B cell (primary cell): ENCODE data around the gene SLC39A8. TPM values are rescaled to one million over a fixed set of nuclear protein-coding genes. Genes with fewer than 3 reads are reported as not detected.

Experiments
- ATAC-seq: fragments of 200-7000 bp; cut with Tn5 transposase; one replicate; pipeline ENCODE4 v1.10.0; 2021; ENCODE audit warnings: low read depth, mild to moderate bottlenecking, moderate number of reproducible peaks, moderate library complexity
- CTCF ChIA-PET: fragments of 350-600 bp; sonication (Branson Sonifier 250); formaldehyde crosslinking; loops from one replicate; lab custom pipeline; 2021; ENCODE audit warnings: antibody characterized with exemption, inconsistent platforms; lab: Charles Lee
- POLR2A ChIA-PET: fragments of 350-600 bp; sonication (Branson Sonifier 250); formaldehyde crosslinking; loops from one replicate; lab custom pipeline; 2021; ENCODE audit warnings: antibody characterized with exemption; lab: Charles Lee
- DNase-seq: peaks from one replicate; pipeline ENCODE4 v3.0.0; 2013
- H2AFZ ChIP-seq: 2 replicates; pipeline ENCODE4 v1.6.1; 2012; ENCODE audit warnings: mild to moderate bottlenecking, low read depth, low read length; ENCODE audit not compliant: insufficient read depth, poor library complexity, severe bottlenecking
- H3K27ac ChIP-seq, 2 donors: 1 replicate in 1 of 2; 2 replicates in 1 of 2; pipeline ENCODE4 v1.5.1; 2012 to 2013; ENCODE audit warnings: low read length in 2 of 2, mild to moderate bottlenecking in 2 of 2, moderate library complexity in 1 of 2
- H3K27me3 ChIP-seq, 4 experiments: fragments of 200-600 bp in 1 of 4; sonication (generic) in 1 of 4; replicated peaks in 1 of 4; 1 replicate in 2 of 4; 2 replicates in 2 of 4; pipeline versions ENCODE4 v1.6.1 to v1.7.0; 2013 to 2016; ENCODE audit warnings: low read length in 3 of 4, mild to moderate bottlenecking in 2 of 4, mixed read lengths in 1 of 4, moderate library complexity in 1 of 4; ENCODE audit not compliant: insufficient read depth in 4 of 4, control insufficient read depth in 3 of 4; ENCODE audit errors: control extremely low read depth in 1 of 4
- H3K36me3 ChIP-seq, 2 experiments: replicated peaks in 1 of 2; 1 replicate in 1 of 2; 2 replicates in 1 of 2; pipeline versions ENCODE4 v1.6.1 to v1.7.1; 2013; ENCODE audit warnings: low read length in 1 of 2; ENCODE audit not compliant: insufficient read depth in 2 of 2, control insufficient read depth in 1 of 2; ENCODE audit errors: control extremely low read depth in 1 of 2, extremely low read depth in 1 of 2
- H3K4me1 ChIP-seq, 2 donors: fragments of 200-600 bp in 1 of 2; sonication (generic) in 1 of 2; 1 replicate in 1 of 2; 2 replicates in 1 of 2; pipeline versions ENCODE4 v1.5.1 to v1.6.1; 2013 to 2017; ENCODE audit warnings: low read length in 2 of 2; ENCODE audit not compliant: control insufficient read depth in 2 of 2, insufficient read depth in 2 of 2
- H3K4me2 ChIP-seq: replicated peaks from 2 replicates; pipeline ENCODE3; 2012; ENCODE audit warnings: mild to moderate bottlenecking, low read depth, low read length; ENCODE audit not compliant: poor library complexity, severe bottlenecking
- H3K4me3 ChIP-seq, 5 experiments: fragments of 200-600 bp in 1 of 5; sonication (generic) in 1 of 5; 1 replicate in 3 of 5; 2 replicates in 2 of 5; pipeline versions ENCODE4 v1.5.1 to v1.7.0; 2011 to 2016; ENCODE audit warnings: low read length in 4 of 5, mild to moderate bottlenecking in 4 of 5, low read depth in 2 of 5, control low read depth in 1 of 5, moderate library complexity in 1 of 5; ENCODE audit not compliant: insufficient read depth in 1 of 5; ENCODE audit errors: control extremely low read depth in 1 of 5, extremely low read depth in 1 of 5
- H3K79me2 ChIP-seq: fragments of 200-600 bp; sonication (generic); one replicate; pipeline ENCODE4 v1.6.0; 2016; ENCODE audit warnings: low read length; ENCODE audit not compliant: control insufficient read depth, insufficient read depth
- H3K9ac ChIP-seq: fragments of 200-600 bp; sonication (generic); 2 replicates; pipeline ENCODE4 v1.6.1; 2017; ENCODE audit warnings: mild to moderate bottlenecking, low read length, moderate library complexity
- H3K9me3 ChIP-seq, 3 donors: one replicate each; pipeline versions ENCODE4 v1.6.1 to v1.7.1; 2013; ENCODE audit warnings: low read length in 2 of 3; ENCODE audit not compliant: control insufficient read depth in 2 of 3, insufficient read depth in 1 of 3; ENCODE audit errors: control extremely low read depth in 1 of 3
- H4K20me1 ChIP-seq: 2 replicates; pipeline ENCODE4 v1.6.0; 2012; ENCODE audit warnings: mild to moderate bottlenecking, low read length; ENCODE audit not compliant: insufficient read depth, control insufficient read depth, poor library complexity, severe bottlenecking
- H3K27ac Mint-ChIP-seq: one replicate; pipeline ENCODE4 v1.8.0; 2021; ENCODE audit warnings: mixed read lengths
- H3K27me3 Mint-ChIP-seq: one replicate; pipeline ENCODE4 v1.8.0; 2021; ENCODE audit warnings: mixed read lengths
- H3K4me1 Mint-ChIP-seq: one replicate; pipeline ENCODE4 v1.8.0; 2021; ENCODE audit warnings: mixed read lengths
- H3K4me3 Mint-ChIP-seq: one replicate; pipeline ENCODE4 v1.8.0; 2021; ENCODE audit warnings: mixed read lengths
- H3K9me3 Mint-ChIP-seq: one replicate; pipeline ENCODE4 v1.8.0; 2022; ENCODE audit warnings: mixed read lengths; ENCODE audit not compliant: insufficient read depth
- EZH2 ChIP-seq: IDR thresholded peaks from 2 replicates; pipeline ENCODE4 v1.6.1; 2012; ENCODE audit warnings: borderline replicate concordance, low read depth, mild to moderate bottlenecking, moderate library complexity, low read length; ENCODE audit not compliant: insufficient read depth, poor library complexity, severe bottlenecking
- WGBS: methylation state at CpG from one replicate; pipeline ENCODE4 v1.1.5; 2013; ENCODE audit warnings: missing lambda C conversion rate; ENCODE audit not compliant: insufficient coverage; 5-methylcytosine and 5-hydroxymethylcytosine counted together
- intact Hi-C: fragments of 100-400 bp; cut with micrococcal nuclease; formaldehyde crosslinking; loops from one replicate; pipeline ENCODE4 v1.10.0; 2022
- polyA plus RNA-seq: library from polyadenylated mRNA; depleted of rRNA; stranded (reverse); fragments of >200 nt; gene quantifications from 2 replicates; pipeline ENCODE4 v1.2.3, GENCODE V29; 2012
- total RNA-seq, 2 donors: library from RNA; stranded (reverse); fragments of 120-200 nt in 1 of 2; gene quantifications; 1 replicate in 1 of 2; 2 replicates in 1 of 2; pipeline versions ENCODE4 v1.2.3 to v1.2.4, GENCODE V29; 2013 to 2022
- TF ChIP-seq, protein P1 (sequence below): fragments of 200-600 bp; IDR thresholded peaks from one replicate; pipeline ENCODE4 v1.8.0; 2022; ENCODE audit warnings: antibody characterized with exemption, mild to moderate bottlenecking

The SLC39A8 gene
- total and polyA plus RNA-seq, 2 donors (not counting 1 experiment from before 2014, with no cell fraction given), result 2.4 to 8.4 TPM

DNA sequence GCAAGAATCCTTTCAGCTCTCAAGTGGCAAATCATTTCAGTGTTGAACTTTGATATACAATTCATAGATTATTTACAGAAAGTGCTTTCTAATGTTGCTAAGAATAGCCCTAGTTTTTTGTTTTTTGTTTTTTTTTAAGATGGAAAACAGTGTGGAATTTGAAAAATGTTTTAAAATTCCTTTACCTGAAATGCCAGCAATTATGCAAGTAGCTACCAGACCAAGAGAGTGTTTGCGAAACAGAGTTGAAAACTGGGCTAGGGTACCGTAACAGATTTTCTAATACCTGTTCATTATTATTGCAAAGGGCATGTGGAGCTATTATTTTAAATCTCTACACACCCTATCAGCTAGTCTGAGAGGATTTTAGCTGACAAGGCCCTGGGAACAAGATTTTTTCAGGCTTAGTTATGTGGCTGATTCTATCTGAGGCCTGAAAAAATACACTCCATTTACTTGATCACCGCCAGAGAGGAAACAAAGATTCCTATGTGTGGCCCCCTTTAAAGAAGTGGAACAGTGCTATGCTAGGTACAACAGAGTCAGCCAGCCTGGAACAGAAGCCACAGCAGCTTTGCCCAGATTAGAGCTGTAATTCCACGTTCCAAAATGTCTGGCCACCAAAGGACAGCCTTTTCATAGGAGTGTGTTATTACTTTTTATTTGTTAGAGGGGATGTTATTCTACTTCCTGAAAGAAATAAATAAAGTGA lies 46.9 kb upstream of the SLC39A8 start:
- ChIA-PET POLR2A (no interaction called here), CTCF (no interaction called here)
- Mint-ChIP-seq H3K27me3 (peaks cover 6% of the 10 kb centered on the region), H3K4me3 (no peak overlapping the region), H3K4me1 (peaks cover 6% of the 10 kb centered on the region), H3K27ac (no peak overlapping the region), H3K9me3 (no peaks in the 10 kb centered on the region)
- Histone ChIP-seq H3K27ac (no peak overlapping the region), H3K4me3 (no peak overlapping the region), H3K9ac (no peak overlapping the region), H3K27me3 (peaks cover 0 to 4% (median 0%) of the 10 kb centered on the region in 4 experiments), H3K4me1 (no peaks in the 10 kb centered on the region), H3K9me3 (no peaks in the 10 kb centered on the region), H4K20me1 (no peaks in the 10 kb centered on the region), H3K4me2 (no peak overlapping the region), H3K79me2 (no peaks in the 10 kb centered on the region), H3K36me3 (no peaks in the 10 kb centered on the region), H2AFZ (no peak overlapping the region)
- DNase-seq (no peak), ATAC-seq (no peak)
- WGBS, result 100% methylated on average over 2 of the region's 4 CpGs
- intact Hi-C loops, result no loop called here
- TF ChIP-seq, protein P1, sequence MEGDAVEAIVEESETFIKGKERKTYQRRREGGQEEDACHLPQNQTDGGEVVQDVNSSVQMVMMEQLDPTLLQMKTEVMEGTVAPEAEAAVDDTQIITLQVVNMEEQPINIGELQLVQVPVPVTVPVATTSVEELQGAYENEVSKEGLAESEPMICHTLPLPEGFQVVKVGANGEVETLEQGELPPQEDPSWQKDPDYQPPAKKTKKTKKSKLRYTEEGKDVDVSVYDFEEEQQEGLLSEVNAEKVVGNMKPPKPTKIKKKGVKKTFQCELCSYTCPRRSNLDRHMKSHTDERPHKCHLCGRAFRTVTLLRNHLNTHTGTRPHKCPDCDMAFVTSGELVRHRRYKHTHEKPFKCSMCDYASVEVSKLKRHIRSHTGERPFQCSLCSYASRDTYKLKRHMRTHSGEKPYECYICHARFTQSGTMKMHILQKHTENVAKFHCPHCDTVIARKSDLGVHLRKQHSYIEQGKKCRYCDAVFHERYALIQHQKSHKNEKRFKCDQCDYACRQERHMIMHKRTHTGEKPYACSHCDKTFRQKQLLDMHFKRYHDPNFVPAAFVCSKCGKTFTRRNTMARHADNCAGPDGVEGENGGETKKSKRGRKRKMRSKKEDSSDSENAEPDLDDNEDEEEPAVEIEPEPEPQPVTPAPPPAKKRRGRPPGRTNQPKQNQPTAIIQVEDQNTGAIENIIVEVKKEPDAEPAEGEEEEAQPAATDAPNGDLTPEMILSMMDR, result no peak
- no peak for TF ChIP-seq EZH2

DNA sequence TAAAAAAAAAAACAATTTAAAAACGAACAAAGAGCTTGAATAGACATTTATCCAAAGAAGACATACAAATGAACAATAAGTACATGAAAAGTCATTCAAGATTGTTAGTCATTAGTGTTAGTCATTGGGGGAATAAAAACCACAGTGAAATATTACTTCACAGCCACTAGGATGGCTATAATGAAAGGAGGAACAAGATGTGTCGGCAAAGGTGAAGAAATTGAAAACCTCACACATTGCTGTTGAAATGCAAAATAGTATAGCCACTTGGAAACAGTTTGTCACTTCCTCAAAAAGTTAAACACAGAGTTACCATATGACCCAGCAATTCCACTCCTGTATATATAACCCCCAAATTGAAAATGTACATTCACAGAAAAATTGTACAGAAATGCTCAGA lies 45.2 kb upstream of the SLC39A8 start:
- H3K36me3 ChIP-seq, result no peaks in the 10 kb centered on the region
- Mint-ChIP-seq H3K27ac (no peak overlapping the region), H3K4me3 (no peak overlapping the region), H3K27me3 (peaks cover 15% of the 10 kb centered on the region), H3K9me3 (no peaks in the 10 kb centered on the region), H3K4me1 (peaks cover 6% of the 10 kb centered on the region)
- H3K4me1 ChIP-seq, result no peaks in the 10 kb centered on the region
- H3K27me3 ChIP-seq, result peaks cover 0 to 6% (median 0%) of the 10 kb centered on the region in 4 experiments
- CTCF ChIA-PET, result interaction anchor here (0.7 kb wide), 1 partner anchor 45 kb away, joined by 4 read pairs; the partner anchor contains the start of gene SLC39A8
- ATAC-seq (peak; percentile 67), DNase-seq (peak; percentile 27)
- H2AFZ ChIP-seq, result no peak overlapping the region
- WGBS, result no CpG with 5 or more reads among the region's 2 CpGs
- H3K9me3 ChIP-seq, result no peaks in the 10 kb centered on the region
- no peak overlapping the region for H3K9ac ChIP-seq
- H4K20me1 ChIP-seq, result no peaks in the 10 kb centered on the region
- no peak overlapping the region for H3K4me2 ChIP-seq
- POLR2A ChIA-PET, result no interaction called here
- H3K27ac ChIP-seq, result no peak overlapping the region
- intact Hi-C loops, result no loop called here
- H3K4me3 ChIP-seq, result no peak overlapping the region
- H3K79me2 ChIP-seq, result no peaks in the 10 kb centered on the region
- TF ChIP-seq, protein P1, result no peak
- no peak for TF ChIP-seq EZH2
